Measurements from ENCODE around the gene TEX38. TPM values are rescaled to one million over a fixed set of nuclear protein-coding genes. Genes with fewer than 3 reads are reported as not detected.

The TEX38 gene
- total RNA-seq, 1 experiment from 2014 or later = not detected

DNA sequence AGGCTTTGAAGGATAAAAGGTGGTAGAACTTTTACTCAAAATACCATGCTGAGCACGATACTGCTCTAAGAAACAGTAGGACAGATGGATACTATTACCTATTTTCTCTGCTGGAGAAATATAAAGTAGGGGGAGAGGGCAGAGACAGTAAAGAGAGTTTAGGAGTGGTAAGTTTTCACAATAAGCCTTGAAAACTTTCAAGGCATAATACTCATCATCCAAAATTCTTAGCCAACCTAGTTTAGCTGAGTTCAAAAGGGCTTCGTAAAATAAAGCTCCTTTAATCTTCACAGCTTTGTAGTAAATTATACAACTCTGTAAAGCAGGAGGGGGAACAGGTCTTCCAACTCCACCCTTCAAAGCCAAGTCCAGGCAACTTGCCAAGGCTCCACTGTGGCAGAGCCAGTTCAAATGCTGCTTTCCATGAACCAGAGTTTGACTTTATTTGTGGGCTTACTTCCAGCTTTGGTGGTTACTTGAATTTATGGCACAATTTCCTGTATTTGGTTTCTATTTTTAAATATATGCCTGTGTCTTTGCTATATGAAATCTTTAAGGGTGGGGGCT, 15.5 kb downstream of the TEX38 start:
- no peak overlapping the region for H3K27ac Mint-ChIP-seq (ENCODE audit: unreplicated experiment)
- no peak overlapping the region for H3K4me3 Mint-ChIP-seq (ENCODE audit: unreplicated experiment)
- TF ChIP-seq CTCF (IDR thresholded peaks at IDR 0.05; ENCODE audit: insufficient read depth in 1 of 2, low read depth in 1 of 2, low read length in 1 of 2, severe bottlenecking in 1 of 2, unreplicated experiment in 1 of 2) = no peak
- intact Hi-C loops (cut with micrococcal nuclease; ENCODE audit: unreplicated experiment) = no loop called here
- H3K9me3 Mint-ChIP-seq (ENCODE audit: unreplicated experiment) = no peaks in the 10 kb centered on the region
- peaks cover 23% of the 10 kb centered on the region for H3K36me3 Mint-ChIP-seq (ENCODE audit: insufficient read depth, unreplicated experiment)
- DNase-seq = no peak
- Histone ChIP-seq H3K9me3 (no peaks in the 10 kb centered on the region), H3K36me3 (ENCODE audit: control insufficient read depth, insufficient read depth, low read length) (no peaks in the 10 kb centered on the region; the same call in 1 of the 2 replicates), H3K4me1 (no peaks in the 10 kb centered on the region), H3K27me3 (replicated peaks; ENCODE audit: control insufficient read depth, insufficient read depth, low read length) (no peaks in the 10 kb centered on the region), H3K4me3 (ENCODE audit: low read depth, low read length) (no peak overlapping the region)
- no TSS peak for BruUV-seq (replicated peaks)
- ChIA-PET POLR2A (no interaction called here), CTCF (no interaction called here)
- H3K27me3 Mint-ChIP-seq (ENCODE audit: insufficient read depth, unreplicated experiment) = no peaks in the 10 kb centered on the region
- H3K4me1 Mint-ChIP-seq (ENCODE audit: low read depth, unreplicated experiment) = peaks cover 3% of the 10 kb centered on the region

- TF ChIP-seq CTCF (IDR thresholded peaks at IDR 0.05; ENCODE audit: insufficient read depth in 1 of 2, low read depth in 1 of 2, low read length in 1 of 2, severe bottlenecking in 1 of 2, unreplicated experiment in 1 of 2) = no peak
- intact Hi-C loops (cut with micrococcal nuclease; ENCODE audit: unreplicated experiment) = no loop called here
- Mint-ChIP-seq H3K4me1 (ENCODE audit: low read depth, unreplicated experiment) (peaks cover 6% of the 10 kb centered on the region), H3K27ac (ENCODE audit: unreplicated experiment) (no peak overlapping the region), H3K4me3 (ENCODE audit: unreplicated experiment) (no peak overlapping the region), H3K36me3 (ENCODE audit: insufficient read depth, unreplicated experiment) (peaks cover 28% of the 10 kb centered on the region), H3K27me3 (ENCODE audit: insufficient read depth, unreplicated experiment) (no peaks in the 10 kb centered on the region), H3K9me3 (ENCODE audit: unreplicated experiment) (no peaks in the 10 kb centered on the region)
- H3K4me3 ChIP-seq (ENCODE audit: low read depth, low read length) = no peak overlapping the region
- H3K36me3 ChIP-seq (ENCODE audit: control insufficient read depth, insufficient read depth, low read length) = no peaks in the 10 kb centered on the region; the same call in 1 of the 2 replicates
- no peak for DNase-seq
- no peaks in the 10 kb centered on the region for H3K4me1 ChIP-seq
- ChIA-PET CTCF (no interaction called here), POLR2A (no interaction called here)
- H3K9me3 ChIP-seq = no peaks in the 10 kb centered on the region
- BruUV-seq (replicated peaks) = no TSS peak
- no peaks in the 10 kb centered on the region for H3K27me3 ChIP-seq (replicated peaks; ENCODE audit: control insufficient read depth, insufficient read depth, low read length)
These were observed 16.4 kb downstream of the TEX38 start for GRCh38 chr1:46687921-46688509.

DNA sequence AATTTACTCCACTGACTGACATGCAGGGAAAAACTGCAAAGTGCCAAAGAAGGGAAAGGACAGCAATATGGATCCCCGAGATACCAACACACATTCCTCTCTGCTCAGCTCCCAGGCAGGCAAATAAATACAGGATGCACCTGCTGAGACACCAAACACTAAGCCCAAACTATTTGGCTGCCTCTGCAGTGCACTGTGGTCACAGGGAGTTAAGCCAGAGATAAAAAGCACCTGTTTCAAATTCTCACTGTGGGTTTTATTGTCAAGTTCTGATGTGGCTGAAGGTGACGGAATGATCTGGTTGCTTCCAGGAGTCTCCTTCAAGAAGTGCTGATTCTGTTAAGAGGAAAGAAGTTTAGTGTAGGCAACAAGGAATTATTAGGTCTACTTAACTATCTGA, 17.7 kb downstream of the TEX38 start:
- POLR2A ChIA-PET = no interaction called here
- H3K27ac Mint-ChIP-seq (ENCODE audit: unreplicated experiment) = no peak overlapping the region
- H3K36me3 Mint-ChIP-seq (ENCODE audit: insufficient read depth, unreplicated experiment) = peaks cover 28% of the 10 kb centered on the region
- no peak overlapping the region for H3K4me3 Mint-ChIP-seq (ENCODE audit: unreplicated experiment)
- Histone ChIP-seq H3K9me3 (no peaks in the 10 kb centered on the region), H3K4me3 (ENCODE audit: low read depth, low read length) (no peak overlapping the region), H3K36me3 (ENCODE audit: control insufficient read depth, insufficient read depth, low read length) (no peaks in the 10 kb centered on the region; the same call in 1 of the 2 replicates), H3K4me1 (no peaks in the 10 kb centered on the region), H3K27me3 (replicated peaks; ENCODE audit: control insufficient read depth, insufficient read depth, low read length) (no peaks in the 10 kb centered on the region)
- H3K4me1 Mint-ChIP-seq (ENCODE audit: low read depth, unreplicated experiment) = peaks cover 6% of the 10 kb centered on the region
- no peaks in the 10 kb centered on the region for H3K9me3 Mint-ChIP-seq (ENCODE audit: unreplicated experiment)
- H3K27me3 Mint-ChIP-seq (ENCODE audit: insufficient read depth, unreplicated experiment) = no peaks in the 10 kb centered on the region
- no TSS peak for BruUV-seq (replicated peaks)
- CTCF ChIA-PET = no interaction called here
- no peak for DNase-seq
- intact Hi-C loops (cut with micrococcal nuclease; ENCODE audit: unreplicated experiment) = no loop called here
- no peak for TF ChIP-seq CTCF (IDR thresholded peaks at IDR 0.05; ENCODE audit: insufficient read depth in 1 of 2, low read depth in 1 of 2, low read length in 1 of 2, severe bottlenecking in 1 of 2, unreplicated experiment in 1 of 2)

Measured in Caco-2 (cell line).